HEK293T (cell line): ENCODE data around the gene ATP2B1.

Experiments
- CTCF ChIA-PET: fragments of 350-600 bp; formaldehyde crosslinking; extraction: SDS; loops from one replicate; lab custom pipeline; 2021; ENCODE audit warnings: antibody characterized with exemption, inconsistent platforms; lab: Yijun Ruan, JAX
- POLR2A ChIA-PET: fragments of 350-600 bp; formaldehyde crosslinking; extraction: SDS; loops from one replicate; lab custom pipeline; 2020; ENCODE audit warnings: antibody characterized with exemption, inconsistent platforms; lab: Yijun Ruan, JAX
- DNase-seq: peaks from one replicate; pipeline ENCODE4 v3.0.0; 2012; ENCODE audit warnings: mixed read lengths; ENCODE audit errors: extremely low spot score
- ARNT ChIP-seq: fragments of 450-650 bp; IDR thresholded peaks from 2 replicates; pipeline ENCODE4 v1.6.1; 2017; ENCODE audit warnings: mild to moderate bottlenecking
- BHLHE40 ChIP-seq: fragments of 450-650 bp; IDR thresholded peaks from 2 replicates; pipeline ENCODE4 v1.6.1; 2016; ENCODE audit warnings: mild to moderate bottlenecking, moderate library complexity, borderline replicate concordance
- CTBP1 ChIP-seq: fragments of 450-650 bp; IDR thresholded peaks from 2 replicates; pipeline ENCODE4 v1.6.1; 2016; ENCODE audit warnings: borderline replicate concordance
- ELF4 ChIP-seq: fragments of 450-650 bp; IDR thresholded peaks from 2 replicates; pipeline ENCODE4 v1.6.1; 2017; ENCODE audit warnings: antibody characterized with exemption
- FOXA1 ChIP-seq: fragments of 450-650 bp; IDR thresholded peaks from 2 replicates; pipeline ENCODE4 v1.6.1; 2016; ENCODE audit warnings: mild to moderate bottlenecking
- FOXK2 ChIP-seq: fragments of 450-650 bp; IDR thresholded peaks from 2 replicates; pipeline ENCODE4 v1.6.1; 2016; ENCODE audit warnings: mild to moderate bottlenecking
- FOXM1 ChIP-seq: fragments of 450-650 bp; IDR thresholded peaks from 2 replicates; pipeline ENCODE4 v1.6.1; 2017; ENCODE audit warnings: mild to moderate bottlenecking, borderline replicate concordance
- HDGF ChIP-seq: fragments of 450-650 bp; IDR thresholded peaks from 2 replicates; pipeline ENCODE4 v1.6.1; 2017; ENCODE audit warnings: antibody characterized with exemption, borderline replicate concordance
- L3MBTL2 ChIP-seq: fragments of 450-650 bp; conservative IDR thresholded peaks from 2 replicates; pipeline ENCODE4 v1.6.1; 2016; ENCODE audit warnings: mild to moderate bottlenecking
- LEF1 ChIP-seq: fragments of 450-650 bp; IDR thresholded peaks from 2 replicates; pipeline ENCODE4 v1.6.1; 2017; ENCODE audit warnings: mild to moderate bottlenecking, borderline replicate concordance
- NFRKB ChIP-seq: fragments of 450-650 bp; IDR thresholded peaks from 2 replicates; pipeline ENCODE4 v1.6.1; 2016; ENCODE audit warnings: mild to moderate bottlenecking, moderate library complexity
- PKNOX1 ChIP-seq: fragments of 450-650 bp; IDR thresholded peaks from 2 replicates; pipeline ENCODE4 v1.6.1; 2016
- SP1 ChIP-seq: fragments of 450-650 bp; IDR thresholded peaks from 2 replicates; pipeline ENCODE4 v1.6.1; 2017
- SUZ12 ChIP-seq: fragments of 450-650 bp; IDR thresholded peaks from 2 replicates; pipeline ENCODE4 v1.6.1; 2016; ENCODE audit warnings: mild to moderate bottlenecking
- TARDBP ChIP-seq: fragments of 450-650 bp; IDR thresholded peaks from 2 replicates; pipeline ENCODE4 v1.6.1; 2016
- ZNF384 ChIP-seq: fragments of 450-650 bp; IDR thresholded peaks from 2 replicates; pipeline ENCODE4 v1.6.1; 2016

Gene ATP2B1

GRCh38 chr12:89676930-89677329 lies 31.7 kb downstream of the ATP2B1 start:
- CTCF ChIA-PET: no interaction called here

GRCh38 chr12:89674326-89674942 lies 34.2 kb downstream of the ATP2B1 start:
- TF ChIP-seq FOXM1: no peak
- no peak for TF ChIP-seq LEF1
- TF ChIP-seq ZNF384: no peak
- no peak for TF ChIP-seq HDGF
- no peak for TF ChIP-seq ARNT
- no peak for TF ChIP-seq L3MBTL2
- TF ChIP-seq PKNOX1: no peak
- no peak for TF ChIP-seq FOXK2
- CTCF ChIA-PET: no interaction called here
- no peak for DNase-seq
- POLR2A ChIA-PET: no interaction called here

More at GRCh38 chr12:89676930-89677329, 31.7 kb downstream of the ATP2B1 start:
- DNase-seq: no peak
- POLR2A ChIA-PET: no interaction called here
- TF ChIP-seq SUZ12: no peak
- TF ChIP-seq FOXK2: no peak
- TF ChIP-seq TARDBP: no peak
- TF ChIP-seq ARNT: no peak
- TF ChIP-seq FOXA1: no peak
- no peak for TF ChIP-seq PKNOX1
- TF ChIP-seq CTBP1: no peak
- TF ChIP-seq BHLHE40: no peak
- no peak for TF ChIP-seq ZNF384
- TF ChIP-seq FOXM1: no peak

GRCh38 chr12:89673603-89674002 lies 35.0 kb downstream of the ATP2B1 start:
- no peak for DNase-seq
- CTCF ChIA-PET: no interaction called here
- TF ChIP-seq BHLHE40: no peak
- TF ChIP-seq HDGF: no peak
- TF ChIP-seq FOXM1: no peak
- TF ChIP-seq SUZ12: no peak
- POLR2A ChIA-PET: no interaction called here

- TF ChIP-seq CTBP1 (no peak), ZNF384 (no peak), BHLHE40 (no peak), L3MBTL2 (no peak), PKNOX1 (no peak), FOXA1 (no peak), FOXK2 (no peak), HDGF (no peak), SP1 (no peak), ARNT (no peak), ELF4 (no peak), NFRKB (no peak), LEF1 (no peak)
- ChIA-PET POLR2A (interaction anchor here (0.7 kb wide), 1 partner anchor 36 kb away, joined by 3 read pairs; the partner anchor contains the start of gene ATP2B1), CTCF (no interaction called here)
- DNase-seq: no peak
Measured at GRCh38 chr12:89672589-89672979, 36.1 kb downstream of the ATP2B1 start.

GRCh38 chr12:89671469-89671868 lies 37.2 kb downstream of the ATP2B1 start:
- POLR2A ChIA-PET: no interaction called here
- CTCF ChIA-PET: interaction anchor here (0.5 kb wide), 1 partner anchor 24 kb away, joined by 3 read pairs; no protein-coding TSS in a partner anchor
- DNase-seq: no peak

GRCh38 chr12:89669197-89669596 lies 39.4 kb downstream of the ATP2B1 start:
- CTCF ChIA-PET: no interaction called here

More at GRCh38 chr12:89671469-89671868, 37.2 kb downstream of the ATP2B1 start:
- TF ChIP-seq ARNT (no peak), HDGF (no peak), LEF1 (no peak), FOXM1 (no peak), SUZ12 (no peak)

GRCh38 chr12:89665556-89665955 lies 43.1 kb downstream of the ATP2B1 start:
- POLR2A ChIA-PET: no interaction called here
- no peak for DNase-seq
- CTCF ChIA-PET: no interaction called here
- TF ChIP-seq FOXM1 (no peak), PKNOX1 (no peak), FOXK2 (no peak), NFRKB (no peak), SUZ12 (no peak), BHLHE40 (no peak), FOXA1 (no peak), HDGF (no peak), ARNT (no peak), ZNF384 (no peak), SP1 (no peak), ELF4 (no peak), L3MBTL2 (no peak), LEF1 (no peak)

More at GRCh38 chr12:89669197-89669596, 39.4 kb downstream of the ATP2B1 start:
- POLR2A ChIA-PET: no interaction called here
- TF ChIP-seq SUZ12 (no peak), ELF4 (no peak), L3MBTL2 (no peak)
- DNase-seq: no peak
